Loucy (cell line): ENCODE results near the gene TRAF3.

Experiments used
- EZH2phosphoT487 ChIP-seq: fragments of 200-600 bp; IDR thresholded peaks from 2 replicates; pipeline ENCODE4 v1.6.1; 2018; ENCODE audit warnings: antibody characterized with exemption, mild to moderate bottlenecking, moderate library complexity, borderline replicate concordance
- TF ChIP-seq, protein P1 (sequence below): fragments of 200-600 bp; sonication (generic); conservative IDR thresholded peaks from 2 replicates; pipeline ENCODE4 v1.5.1; 2014; ENCODE audit warnings: mild to moderate bottlenecking, antibody characterized with exemption, low read length

DNA sequence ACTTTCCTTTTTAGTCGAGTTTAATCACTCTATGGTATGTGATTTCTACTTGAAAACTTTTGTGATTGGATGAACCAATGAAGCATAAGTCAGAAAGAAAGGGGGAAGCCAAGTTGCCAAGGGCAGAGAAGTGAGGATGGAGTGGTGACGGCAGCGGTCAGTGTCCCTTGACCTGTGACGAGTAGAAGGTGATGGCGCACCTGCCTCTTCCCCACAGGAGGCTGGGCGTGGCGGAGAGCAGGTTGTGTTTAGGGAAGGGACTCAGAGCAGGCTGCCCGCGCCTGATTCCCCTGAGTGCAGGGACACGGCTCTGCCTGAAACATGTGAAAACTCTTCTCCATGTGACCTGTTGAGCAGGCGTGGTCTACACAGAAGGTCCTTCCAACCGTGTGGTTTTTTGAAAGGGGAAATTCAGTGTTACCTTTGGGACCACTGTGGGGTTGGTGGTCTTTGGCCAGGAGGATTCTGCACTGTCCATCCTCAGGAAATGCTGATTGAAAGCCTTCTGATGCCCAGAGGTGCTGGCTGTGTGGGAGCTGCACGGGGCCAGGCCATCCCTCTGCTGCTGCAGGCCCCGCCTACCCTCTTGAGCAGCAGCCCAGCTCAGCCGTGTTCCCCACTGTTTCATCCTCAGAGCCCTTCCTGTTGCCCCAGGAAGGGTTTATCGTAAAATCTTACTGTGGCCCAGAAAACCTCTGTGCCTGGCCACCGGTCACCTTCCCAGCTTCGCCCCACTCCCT, 121.7 kb downstream of the TRAF3 start:
- TF ChIP-seq, protein P1, sequence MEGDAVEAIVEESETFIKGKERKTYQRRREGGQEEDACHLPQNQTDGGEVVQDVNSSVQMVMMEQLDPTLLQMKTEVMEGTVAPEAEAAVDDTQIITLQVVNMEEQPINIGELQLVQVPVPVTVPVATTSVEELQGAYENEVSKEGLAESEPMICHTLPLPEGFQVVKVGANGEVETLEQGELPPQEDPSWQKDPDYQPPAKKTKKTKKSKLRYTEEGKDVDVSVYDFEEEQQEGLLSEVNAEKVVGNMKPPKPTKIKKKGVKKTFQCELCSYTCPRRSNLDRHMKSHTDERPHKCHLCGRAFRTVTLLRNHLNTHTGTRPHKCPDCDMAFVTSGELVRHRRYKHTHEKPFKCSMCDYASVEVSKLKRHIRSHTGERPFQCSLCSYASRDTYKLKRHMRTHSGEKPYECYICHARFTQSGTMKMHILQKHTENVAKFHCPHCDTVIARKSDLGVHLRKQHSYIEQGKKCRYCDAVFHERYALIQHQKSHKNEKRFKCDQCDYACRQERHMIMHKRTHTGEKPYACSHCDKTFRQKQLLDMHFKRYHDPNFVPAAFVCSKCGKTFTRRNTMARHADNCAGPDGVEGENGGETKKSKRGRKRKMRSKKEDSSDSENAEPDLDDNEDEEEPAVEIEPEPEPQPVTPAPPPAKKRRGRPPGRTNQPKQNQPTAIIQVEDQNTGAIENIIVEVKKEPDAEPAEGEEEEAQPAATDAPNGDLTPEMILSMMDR: no peak
- no peak for TF ChIP-seq EZH2phosphoT487
